Panc1 (cell line): ENCODE data around the gene NIPAL1. TPM values are rescaled to one million over a fixed set of nuclear protein-coding genes. Genes with fewer than 3 reads are reported as not detected.

ENCODE experiments used
- ATAC-seq: fragments of 200-7000 bp; cut with Tn5 transposase; 2 replicates; pipeline ENCODE4 v1.9.1; 2020; ENCODE audit warnings: mild to moderate bottlenecking, moderate library complexity
- BruUV-seq: library from RNA; stranded (reverse); fragments of 400-500 nt; replicated peaks from 2 replicates; lab custom pipeline; 2021; lab: Mats Ljungman, UMichigan
- CTCF ChIA-PET: fragments of 300-600 bp; sonication (Branson Sonifier 250); formaldehyde crosslinking; loops from one replicate; lab custom pipeline; 2022; ENCODE audit warnings: antibody characterized with exemption; lab: Charles Lee
- POLR2A ChIA-PET: fragments of 300-600 bp; sonication (Branson Sonifier 250); formaldehyde crosslinking; loops from one replicate; lab custom pipeline; 2022; ENCODE audit warnings: antibody characterized with exemption; lab: Charles Lee
- DNase-seq: peaks from one replicate; pipeline ENCODE4 v3.0.0-alpha.2; 2010; ENCODE audit warnings: low read depth, low spot score
- H3K27ac ChIP-seq: 2 replicates; pipeline ENCODE4 v1.5.1; 2011; ENCODE audit warnings: mild to moderate bottlenecking, low read length, inconsistent platforms
- H3K27me3 ChIP-seq: fragments of 200-500 bp; sonication (Bioruptor generic); 2 replicates; pipeline ENCODE4 v1.6.0; 2014; ENCODE audit warnings: low read length, inconsistent platforms; ENCODE audit not compliant: control insufficient read depth, insufficient read depth
- H3K36me3 ChIP-seq: fragments of 200-500 bp; sonication (Bioruptor generic); 2 replicates; pipeline ENCODE4 v1.5.1; 2014; ENCODE audit warnings: inconsistent platforms, mild to moderate bottlenecking, low read length, moderate library complexity; ENCODE audit not compliant: control insufficient read depth, insufficient read depth
- H3K4me1 ChIP-seq: 2 replicates; pipeline ENCODE4 v1.5.1; 2011; ENCODE audit warnings: inconsistent platforms, mild to moderate bottlenecking, low read length, moderate library complexity; ENCODE audit not compliant: control insufficient read depth, insufficient read depth
- H3K4me3 ChIP-seq, 2 experiments: 2 replicates each; pipeline ENCODE4 v1.5.1; 2011 to 2012; ENCODE audit warnings: low read depth in 2 of 2, low read length in 2 of 2, mild to moderate bottlenecking in 2 of 2, inconsistent platforms in 1 of 2, moderate library complexity in 1 of 2
- H3K9me3 ChIP-seq: fragments of 200-500 bp; sonication (Bioruptor generic); 2 replicates; pipeline ENCODE4 v1.5.1; 2014; ENCODE audit warnings: low read depth, mild to moderate bottlenecking, inconsistent platforms, low read length, moderate library complexity; ENCODE audit not compliant: control insufficient read depth, insufficient read depth
- POLR2AphosphoS5 ChIP-seq: IDR thresholded peaks from 2 replicates; pipeline ENCODE4 v1.6.1; 2012; ENCODE audit warnings: mild to moderate bottlenecking, low read depth, low read length, moderate library complexity
- SIN3A ChIP-seq: IDR thresholded peaks from 2 replicates; pipeline ENCODE4 v1.6.1; 2012; ENCODE audit warnings: low read depth, mild to moderate bottlenecking, low read length, moderate library complexity, borderline replicate concordance; ENCODE audit not compliant: insufficient read depth
- TCF7L2 ChIP-seq: IDR thresholded peaks from 2 replicates; pipeline ENCODE4 v1.6.1; 2011; ENCODE audit warnings: mild to moderate bottlenecking, low read depth, low read length, inconsistent platforms
- in situ Hi-C: cut with HindIII; loops from 2 replicates; pipeline ENCODE4 v1.10.0; 2016; ENCODE audit warnings: low sequenced_read_pairs, low pct_unique_long_range_greater_than_20kb
- intact Hi-C: fragments of 100-400 bp; cut with micrococcal nuclease; formaldehyde crosslinking; loops from one replicate; pipeline ENCODE4 v1.10.0; 2022; ENCODE audit not compliant: unreplicated experiment
- total RNA-seq: library from RNA; stranded (reverse); gene quantifications from one replicate; pipeline ENCODE4 v1.2.1, GENCODE V29; 2021; ENCODE audit not compliant: unreplicated experiment
- TF ChIP-seq, protein P1 (sequence below): fragments of 450-650 bp; IDR thresholded peaks from 2 replicates; pipeline ENCODE4 v1.5.1; 2017; ENCODE audit warnings: mild to moderate bottlenecking
- TF ChIP-seq, protein P2 (sequence below), 2 experiments: IDR thresholded peaks; 2 replicates each; pipeline ENCODE4 v1.6.1; 2011 to 2012; ENCODE audit warnings: low read depth in 2 of 2, control low read depth in 1 of 2, low read length in 1 of 2, mild to moderate bottlenecking in 1 of 2, moderate library complexity in 1 of 2; ENCODE audit not compliant: insufficient read depth in 1 of 2

The NIPAL1 gene
- total RNA-seq, 1 experiment from 2014 or later = 0.82 TPM

DNA sequence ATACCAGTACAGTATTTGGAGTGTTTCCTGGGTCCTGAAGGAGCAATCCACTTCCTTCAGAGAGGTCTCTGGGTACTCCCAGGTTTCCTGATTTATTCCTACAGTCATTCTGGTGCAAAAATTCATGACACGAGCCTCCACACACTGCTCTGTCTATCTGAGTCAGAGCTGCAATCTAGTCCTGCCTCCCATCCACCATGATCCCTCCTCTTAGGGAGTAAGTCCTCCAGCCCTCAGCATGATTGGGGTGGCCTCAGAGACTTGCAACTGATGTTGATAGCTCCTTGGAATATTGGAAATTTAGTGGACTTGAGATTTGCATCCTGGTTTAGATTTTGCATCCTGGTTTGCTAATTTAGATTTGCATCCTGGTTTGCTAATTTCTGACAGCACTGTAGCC lies 20.6 kb upstream of the NIPAL1 start:
- no peak for DNase-seq
- in situ Hi-C loops = no loop called here
- Histone ChIP-seq H3K4me3 (no peak overlapping the region), H3K27me3 (no peaks in the 10 kb centered on the region), H3K9me3 (no peaks in the 10 kb centered on the region), H3K36me3 (no peaks in the 10 kb centered on the region), H3K4me1 (no peaks in the 10 kb centered on the region), H3K27ac (no peak overlapping the region)
- ChIA-PET CTCF (no interaction called here), POLR2A (no interaction called here)
- no peak for ATAC-seq
- intact Hi-C loops = no loop called here
- TF ChIP-seq POLR2AphosphoS5 (no peak), SIN3A (no peak), TCF7L2 (no peak)
- TF ChIP-seq, protein P1, sequence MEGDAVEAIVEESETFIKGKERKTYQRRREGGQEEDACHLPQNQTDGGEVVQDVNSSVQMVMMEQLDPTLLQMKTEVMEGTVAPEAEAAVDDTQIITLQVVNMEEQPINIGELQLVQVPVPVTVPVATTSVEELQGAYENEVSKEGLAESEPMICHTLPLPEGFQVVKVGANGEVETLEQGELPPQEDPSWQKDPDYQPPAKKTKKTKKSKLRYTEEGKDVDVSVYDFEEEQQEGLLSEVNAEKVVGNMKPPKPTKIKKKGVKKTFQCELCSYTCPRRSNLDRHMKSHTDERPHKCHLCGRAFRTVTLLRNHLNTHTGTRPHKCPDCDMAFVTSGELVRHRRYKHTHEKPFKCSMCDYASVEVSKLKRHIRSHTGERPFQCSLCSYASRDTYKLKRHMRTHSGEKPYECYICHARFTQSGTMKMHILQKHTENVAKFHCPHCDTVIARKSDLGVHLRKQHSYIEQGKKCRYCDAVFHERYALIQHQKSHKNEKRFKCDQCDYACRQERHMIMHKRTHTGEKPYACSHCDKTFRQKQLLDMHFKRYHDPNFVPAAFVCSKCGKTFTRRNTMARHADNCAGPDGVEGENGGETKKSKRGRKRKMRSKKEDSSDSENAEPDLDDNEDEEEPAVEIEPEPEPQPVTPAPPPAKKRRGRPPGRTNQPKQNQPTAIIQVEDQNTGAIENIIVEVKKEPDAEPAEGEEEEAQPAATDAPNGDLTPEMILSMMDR = no peak
- TF ChIP-seq, protein P2, sequence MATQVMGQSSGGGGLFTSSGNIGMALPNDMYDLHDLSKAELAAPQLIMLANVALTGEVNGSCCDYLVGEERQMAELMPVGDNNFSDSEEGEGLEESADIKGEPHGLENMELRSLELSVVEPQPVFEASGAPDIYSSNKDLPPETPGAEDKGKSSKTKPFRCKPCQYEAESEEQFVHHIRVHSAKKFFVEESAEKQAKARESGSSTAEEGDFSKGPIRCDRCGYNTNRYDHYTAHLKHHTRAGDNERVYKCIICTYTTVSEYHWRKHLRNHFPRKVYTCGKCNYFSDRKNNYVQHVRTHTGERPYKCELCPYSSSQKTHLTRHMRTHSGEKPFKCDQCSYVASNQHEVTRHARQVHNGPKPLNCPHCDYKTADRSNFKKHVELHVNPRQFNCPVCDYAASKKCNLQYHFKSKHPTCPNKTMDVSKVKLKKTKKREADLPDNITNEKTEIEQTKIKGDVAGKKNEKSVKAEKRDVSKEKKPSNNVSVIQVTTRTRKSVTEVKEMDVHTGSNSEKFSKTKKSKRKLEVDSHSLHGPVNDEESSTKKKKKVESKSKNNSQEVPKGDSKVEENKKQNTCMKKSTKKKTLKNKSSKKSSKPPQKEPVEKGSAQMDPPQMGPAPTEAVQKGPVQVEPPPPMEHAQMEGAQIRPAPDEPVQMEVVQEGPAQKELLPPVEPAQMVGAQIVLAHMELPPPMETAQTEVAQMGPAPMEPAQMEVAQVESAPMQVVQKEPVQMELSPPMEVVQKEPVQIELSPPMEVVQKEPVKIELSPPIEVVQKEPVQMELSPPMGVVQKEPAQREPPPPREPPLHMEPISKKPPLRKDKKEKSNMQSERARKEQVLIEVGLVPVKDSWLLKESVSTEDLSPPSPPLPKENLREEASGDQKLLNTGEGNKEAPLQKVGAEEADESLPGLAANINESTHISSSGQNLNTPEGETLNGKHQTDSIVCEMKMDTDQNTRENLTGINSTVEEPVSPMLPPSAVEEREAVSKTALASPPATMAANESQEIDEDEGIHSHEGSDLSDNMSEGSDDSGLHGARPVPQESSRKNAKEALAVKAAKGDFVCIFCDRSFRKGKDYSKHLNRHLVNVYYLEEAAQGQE (IDR thresholded peaks at IDR 0.05; ENCODE audit: insufficient read depth in 1 of 2, low read depth in 2 of 2, low read length in 1 of 2) = no peak
- BruUV-seq = no TSS peak

DNA sequence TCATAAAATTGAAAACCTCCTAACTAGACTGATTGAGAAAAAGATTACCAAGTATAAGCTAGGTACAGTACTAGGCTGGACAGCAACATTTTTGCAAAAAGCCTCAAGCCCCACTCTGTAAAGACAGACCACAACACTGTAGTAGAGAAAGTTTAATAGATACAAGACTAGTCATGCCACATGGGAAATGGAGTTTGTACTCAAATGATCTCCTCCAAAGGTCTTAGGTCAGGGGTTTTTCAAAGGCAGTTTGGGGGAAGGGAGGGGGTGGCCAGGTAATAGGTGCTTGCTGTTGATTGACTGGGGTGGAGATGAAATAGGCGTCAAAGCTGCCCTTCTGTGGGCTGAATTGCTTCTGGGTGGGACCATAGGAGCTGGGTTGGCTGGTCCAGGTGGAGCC lies 14.3 kb upstream of the NIPAL1 start:
- TF ChIP-seq POLR2AphosphoS5 (no peak), SIN3A (no peak), TCF7L2 (no peak)
- TF ChIP-seq, protein P1 = no peak
- TF ChIP-seq, protein P2 (IDR thresholded peaks at IDR 0.05; ENCODE audit: insufficient read depth in 1 of 2, low read depth in 2 of 2, low read length in 1 of 2) = no peak
- Histone ChIP-seq H3K4me3 (no peak overlapping the region), H3K9me3 (0 out of 2 replicates have a peak, but pooled peaks cover 2% of the 10 kb centered on the region), H3K4me1 (no peaks in the 10 kb centered on the region), H3K36me3 (no peaks in the 10 kb centered on the region), H3K27ac (no peak overlapping the region), H3K27me3 (no peaks in the 10 kb centered on the region)
- POLR2A ChIA-PET = interaction anchor here (0.5 to 0.7 kb wide), 2 partner anchors 173 to 338 kb away, joined by 3 to 5 read pairs; no protein-coding TSS in a partner anchor
- no TSS peak for BruUV-seq
- in situ Hi-C loops = no loop called here
- DNase-seq (no peak), ATAC-seq (no peak)
- CTCF ChIA-PET = no interaction called here
- intact Hi-C loops = loop anchor here (5.0 kb wide), 1 partner anchor 85 kb away; no protein-coding TSS in a partner anchor
